ENCODE measurements around the gene SERPIND1. TPM values are rescaled to one million over a fixed set of nuclear protein-coding genes. Genes with fewer than 3 reads are reported as not detected.
"Not testable (repeated sequence)": the region's sequence is repeated elsewhere in the genome, so short reads cannot be mapped to it uniquely, and the experiment has no call there.

Gene SERPIND1
- total and polyA plus RNA-seq, 2 experiments from 2014 or later, result not detected

DNA sequence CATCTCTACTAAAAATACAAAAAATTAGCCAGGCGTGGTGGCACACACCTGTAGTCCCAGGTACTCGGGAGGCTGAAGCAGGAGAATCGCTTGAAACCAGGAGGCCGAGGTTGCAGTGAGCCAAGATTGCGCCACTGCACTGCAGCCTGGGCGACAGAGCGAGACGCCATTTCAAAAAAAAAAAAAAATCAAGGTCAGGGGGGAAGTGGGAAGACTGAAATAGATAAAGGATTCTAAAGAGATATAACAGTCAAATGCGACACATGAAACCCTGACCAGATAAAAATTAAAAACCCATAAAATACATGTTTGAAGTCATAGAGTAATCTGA lies 4.5 kb upstream of the SERPIND1 start:
- not testable (repeated sequence) for H3F3A ChIP-seq (replicated peaks; ENCODE audit: low read depth); H3K4me2 ChIP-seq; H2AFZ ChIP-seq; H3K4me3 ChIP-seq; H3K4me1 Mint-ChIP-seq; ATAC-seq; H3K27ac ChIP-seq (ENCODE audit: low read depth); H3K36me3 Mint-ChIP-seq (ENCODE audit: low read depth); H3K36me3 ChIP-seq (ENCODE audit: insufficient read depth); H3K27ac Mint-ChIP-seq; H4K20me1 ChIP-seq (replicated peaks; ENCODE audit: insufficient read depth); H3K27me3 ChIP-seq (ENCODE audit: insufficient read depth); H3K79me2 ChIP-seq (replicated peaks; ENCODE audit: insufficient read depth); H3K4me1 ChIP-seq (ENCODE audit: insufficient read depth); H3K9me2 ChIP-seq (ENCODE audit: insufficient read depth); H3K4me3 Mint-ChIP-seq; H3K27me3 Mint-ChIP-seq (ENCODE audit: insufficient read depth, low read depth, poor library complexity); DNase-seq (ENCODE audit: low spot score); H3K9me3 Mint-ChIP-seq

DNA sequence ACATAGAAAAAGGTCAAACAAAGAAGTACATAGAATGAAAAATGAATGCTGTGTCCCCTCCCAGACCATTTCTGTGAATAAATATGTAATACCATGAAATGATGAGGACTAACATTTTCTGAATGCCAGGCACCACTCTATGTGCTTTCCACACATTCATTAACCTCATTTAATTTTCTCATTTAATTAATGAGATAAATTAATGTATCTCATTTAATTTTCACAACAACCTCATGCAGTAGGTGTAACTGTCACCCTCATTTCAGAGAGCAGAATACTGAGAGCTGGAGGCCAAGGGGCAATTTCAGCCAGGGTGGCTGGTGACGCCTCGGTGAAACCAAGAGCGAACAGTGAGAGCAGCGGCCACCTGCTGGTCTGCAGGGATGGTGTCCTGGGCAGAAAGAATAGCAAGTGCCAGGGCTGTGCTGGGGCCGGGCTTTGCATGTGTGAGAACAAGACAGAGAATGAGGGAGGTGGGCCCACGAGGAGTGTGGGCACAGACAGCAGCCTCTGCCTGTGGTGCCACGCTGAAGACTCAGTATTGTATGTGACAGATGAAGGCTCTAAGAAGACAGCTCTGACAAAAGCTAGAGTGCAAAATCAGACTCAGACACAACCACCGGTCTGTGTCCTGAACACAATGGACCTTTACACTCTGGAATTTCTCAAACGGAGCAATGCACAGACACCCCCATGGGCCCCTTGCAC lies 1.8 kb upstream of the SERPIND1 start:
- Histone ChIP-seq H2AFZ (no peak overlapping the region), H3K4me3 (no peak overlapping the region), H3K4me1 (ENCODE audit: insufficient read depth) (no peaks in the 10 kb centered on the region), H3K27me3 (ENCODE audit: insufficient read depth) (no peaks in the 10 kb centered on the region), H3K79me2 (replicated peaks; ENCODE audit: insufficient read depth) (no peaks in the 10 kb centered on the region), H3K27ac (ENCODE audit: low read depth) (no peak overlapping the region), H3K9me2 (ENCODE audit: insufficient read depth) (no peaks in the 10 kb centered on the region), H3F3A (replicated peaks; ENCODE audit: low read depth) (no peaks in the 10 kb centered on the region), H3K36me3 (ENCODE audit: insufficient read depth) (no peaks in the 10 kb centered on the region), H4K20me1 (replicated peaks; ENCODE audit: insufficient read depth) (no peaks in the 10 kb centered on the region), H3K4me2 (no peak overlapping the region)
- no peak overlapping the region for H3K27ac Mint-ChIP-seq
- no peak overlapping the region for H3K4me3 Mint-ChIP-seq
- peak; percentile 48 for DNase-seq (ENCODE audit: low spot score)
- ATAC-seq, result peak; percentile 85
- H3K27me3 Mint-ChIP-seq (ENCODE audit: insufficient read depth, low read depth, poor library complexity), result peaks cover 6% of the 10 kb centered on the region
- H3K4me1 Mint-ChIP-seq, result peaks cover 3% of the 10 kb centered on the region; the same call in 1 of the 3 replicates
- H3K9me3 Mint-ChIP-seq, result no peaks in the 10 kb centered on the region
- H3K36me3 Mint-ChIP-seq (ENCODE audit: low read depth), result no peaks in the 10 kb centered on the region
- TF ChIP-seq, protein P1, sequence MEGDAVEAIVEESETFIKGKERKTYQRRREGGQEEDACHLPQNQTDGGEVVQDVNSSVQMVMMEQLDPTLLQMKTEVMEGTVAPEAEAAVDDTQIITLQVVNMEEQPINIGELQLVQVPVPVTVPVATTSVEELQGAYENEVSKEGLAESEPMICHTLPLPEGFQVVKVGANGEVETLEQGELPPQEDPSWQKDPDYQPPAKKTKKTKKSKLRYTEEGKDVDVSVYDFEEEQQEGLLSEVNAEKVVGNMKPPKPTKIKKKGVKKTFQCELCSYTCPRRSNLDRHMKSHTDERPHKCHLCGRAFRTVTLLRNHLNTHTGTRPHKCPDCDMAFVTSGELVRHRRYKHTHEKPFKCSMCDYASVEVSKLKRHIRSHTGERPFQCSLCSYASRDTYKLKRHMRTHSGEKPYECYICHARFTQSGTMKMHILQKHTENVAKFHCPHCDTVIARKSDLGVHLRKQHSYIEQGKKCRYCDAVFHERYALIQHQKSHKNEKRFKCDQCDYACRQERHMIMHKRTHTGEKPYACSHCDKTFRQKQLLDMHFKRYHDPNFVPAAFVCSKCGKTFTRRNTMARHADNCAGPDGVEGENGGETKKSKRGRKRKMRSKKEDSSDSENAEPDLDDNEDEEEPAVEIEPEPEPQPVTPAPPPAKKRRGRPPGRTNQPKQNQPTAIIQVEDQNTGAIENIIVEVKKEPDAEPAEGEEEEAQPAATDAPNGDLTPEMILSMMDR (conservative IDR thresholded peaks at IDR 0.05; ENCODE audit: low read depth in 2 of 2), result 0 out of 4 replicates have a peak, but pooled peaks of 1 of the 2 experiments have one; percentile 14
- no peak for TF ChIP-seq JUNB (IDR thresholded peaks at IDR 0.05; ENCODE audit: unreplicated experiment)
- TF ChIP-seq, protein P2, sequence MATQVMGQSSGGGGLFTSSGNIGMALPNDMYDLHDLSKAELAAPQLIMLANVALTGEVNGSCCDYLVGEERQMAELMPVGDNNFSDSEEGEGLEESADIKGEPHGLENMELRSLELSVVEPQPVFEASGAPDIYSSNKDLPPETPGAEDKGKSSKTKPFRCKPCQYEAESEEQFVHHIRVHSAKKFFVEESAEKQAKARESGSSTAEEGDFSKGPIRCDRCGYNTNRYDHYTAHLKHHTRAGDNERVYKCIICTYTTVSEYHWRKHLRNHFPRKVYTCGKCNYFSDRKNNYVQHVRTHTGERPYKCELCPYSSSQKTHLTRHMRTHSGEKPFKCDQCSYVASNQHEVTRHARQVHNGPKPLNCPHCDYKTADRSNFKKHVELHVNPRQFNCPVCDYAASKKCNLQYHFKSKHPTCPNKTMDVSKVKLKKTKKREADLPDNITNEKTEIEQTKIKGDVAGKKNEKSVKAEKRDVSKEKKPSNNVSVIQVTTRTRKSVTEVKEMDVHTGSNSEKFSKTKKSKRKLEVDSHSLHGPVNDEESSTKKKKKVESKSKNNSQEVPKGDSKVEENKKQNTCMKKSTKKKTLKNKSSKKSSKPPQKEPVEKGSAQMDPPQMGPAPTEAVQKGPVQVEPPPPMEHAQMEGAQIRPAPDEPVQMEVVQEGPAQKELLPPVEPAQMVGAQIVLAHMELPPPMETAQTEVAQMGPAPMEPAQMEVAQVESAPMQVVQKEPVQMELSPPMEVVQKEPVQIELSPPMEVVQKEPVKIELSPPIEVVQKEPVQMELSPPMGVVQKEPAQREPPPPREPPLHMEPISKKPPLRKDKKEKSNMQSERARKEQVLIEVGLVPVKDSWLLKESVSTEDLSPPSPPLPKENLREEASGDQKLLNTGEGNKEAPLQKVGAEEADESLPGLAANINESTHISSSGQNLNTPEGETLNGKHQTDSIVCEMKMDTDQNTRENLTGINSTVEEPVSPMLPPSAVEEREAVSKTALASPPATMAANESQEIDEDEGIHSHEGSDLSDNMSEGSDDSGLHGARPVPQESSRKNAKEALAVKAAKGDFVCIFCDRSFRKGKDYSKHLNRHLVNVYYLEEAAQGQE (IDR thresholded peaks at IDR 0.05; ENCODE audit: unreplicated experiment), result no peak

DNA sequence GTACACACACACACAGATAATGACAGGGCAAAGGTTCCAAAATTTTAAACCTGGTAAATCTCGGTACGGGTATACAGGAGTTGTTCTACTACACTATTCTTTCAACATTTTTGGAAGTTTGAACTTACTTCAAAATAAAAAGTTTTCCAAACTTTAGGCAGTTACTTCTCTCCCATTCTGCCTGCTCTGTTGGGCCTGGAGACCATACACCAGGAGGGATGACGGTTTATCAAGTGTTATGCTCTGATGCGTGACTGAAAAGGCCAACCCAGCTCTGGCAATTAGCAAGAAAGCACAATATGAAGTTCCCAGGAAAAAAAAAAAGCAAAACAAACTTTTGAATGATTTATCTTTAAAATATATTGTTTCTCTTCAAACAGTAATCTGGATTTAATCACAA lies 969 bp downstream of the SERPIND1 start:
- no peak overlapping the region for H3K4me3 Mint-ChIP-seq
- no peak overlapping the region for H3K27ac Mint-ChIP-seq
- Histone ChIP-seq H3K4me2 (no peak overlapping the region), H3K9me2 (ENCODE audit: insufficient read depth) (no peaks in the 10 kb centered on the region), H3K4me3 (no peak overlapping the region), H4K20me1 (replicated peaks; ENCODE audit: insufficient read depth) (no peaks in the 10 kb centered on the region), H3K27ac (ENCODE audit: low read depth) (no peak overlapping the region), H3F3A (replicated peaks; ENCODE audit: low read depth) (no peaks in the 10 kb centered on the region), H3K36me3 (ENCODE audit: insufficient read depth) (no peaks in the 10 kb centered on the region), H3K79me2 (replicated peaks; ENCODE audit: insufficient read depth) (no peaks in the 10 kb centered on the region), H2AFZ (no peak overlapping the region), H3K4me1 (ENCODE audit: insufficient read depth) (peaks cover 8% of the 10 kb centered on the region), H3K27me3 (ENCODE audit: insufficient read depth) (no peaks in the 10 kb centered on the region)
- DNase-seq (ENCODE audit: low spot score) (no peak), ATAC-seq (no peak)
- H3K36me3 Mint-ChIP-seq (ENCODE audit: low read depth), result no peaks in the 10 kb centered on the region; the same call in 1 of the 3 replicates
- no peaks in the 10 kb centered on the region for H3K27me3 Mint-ChIP-seq (ENCODE audit: insufficient read depth, low read depth, poor library complexity)
- TF ChIP-seq, protein P3, sequence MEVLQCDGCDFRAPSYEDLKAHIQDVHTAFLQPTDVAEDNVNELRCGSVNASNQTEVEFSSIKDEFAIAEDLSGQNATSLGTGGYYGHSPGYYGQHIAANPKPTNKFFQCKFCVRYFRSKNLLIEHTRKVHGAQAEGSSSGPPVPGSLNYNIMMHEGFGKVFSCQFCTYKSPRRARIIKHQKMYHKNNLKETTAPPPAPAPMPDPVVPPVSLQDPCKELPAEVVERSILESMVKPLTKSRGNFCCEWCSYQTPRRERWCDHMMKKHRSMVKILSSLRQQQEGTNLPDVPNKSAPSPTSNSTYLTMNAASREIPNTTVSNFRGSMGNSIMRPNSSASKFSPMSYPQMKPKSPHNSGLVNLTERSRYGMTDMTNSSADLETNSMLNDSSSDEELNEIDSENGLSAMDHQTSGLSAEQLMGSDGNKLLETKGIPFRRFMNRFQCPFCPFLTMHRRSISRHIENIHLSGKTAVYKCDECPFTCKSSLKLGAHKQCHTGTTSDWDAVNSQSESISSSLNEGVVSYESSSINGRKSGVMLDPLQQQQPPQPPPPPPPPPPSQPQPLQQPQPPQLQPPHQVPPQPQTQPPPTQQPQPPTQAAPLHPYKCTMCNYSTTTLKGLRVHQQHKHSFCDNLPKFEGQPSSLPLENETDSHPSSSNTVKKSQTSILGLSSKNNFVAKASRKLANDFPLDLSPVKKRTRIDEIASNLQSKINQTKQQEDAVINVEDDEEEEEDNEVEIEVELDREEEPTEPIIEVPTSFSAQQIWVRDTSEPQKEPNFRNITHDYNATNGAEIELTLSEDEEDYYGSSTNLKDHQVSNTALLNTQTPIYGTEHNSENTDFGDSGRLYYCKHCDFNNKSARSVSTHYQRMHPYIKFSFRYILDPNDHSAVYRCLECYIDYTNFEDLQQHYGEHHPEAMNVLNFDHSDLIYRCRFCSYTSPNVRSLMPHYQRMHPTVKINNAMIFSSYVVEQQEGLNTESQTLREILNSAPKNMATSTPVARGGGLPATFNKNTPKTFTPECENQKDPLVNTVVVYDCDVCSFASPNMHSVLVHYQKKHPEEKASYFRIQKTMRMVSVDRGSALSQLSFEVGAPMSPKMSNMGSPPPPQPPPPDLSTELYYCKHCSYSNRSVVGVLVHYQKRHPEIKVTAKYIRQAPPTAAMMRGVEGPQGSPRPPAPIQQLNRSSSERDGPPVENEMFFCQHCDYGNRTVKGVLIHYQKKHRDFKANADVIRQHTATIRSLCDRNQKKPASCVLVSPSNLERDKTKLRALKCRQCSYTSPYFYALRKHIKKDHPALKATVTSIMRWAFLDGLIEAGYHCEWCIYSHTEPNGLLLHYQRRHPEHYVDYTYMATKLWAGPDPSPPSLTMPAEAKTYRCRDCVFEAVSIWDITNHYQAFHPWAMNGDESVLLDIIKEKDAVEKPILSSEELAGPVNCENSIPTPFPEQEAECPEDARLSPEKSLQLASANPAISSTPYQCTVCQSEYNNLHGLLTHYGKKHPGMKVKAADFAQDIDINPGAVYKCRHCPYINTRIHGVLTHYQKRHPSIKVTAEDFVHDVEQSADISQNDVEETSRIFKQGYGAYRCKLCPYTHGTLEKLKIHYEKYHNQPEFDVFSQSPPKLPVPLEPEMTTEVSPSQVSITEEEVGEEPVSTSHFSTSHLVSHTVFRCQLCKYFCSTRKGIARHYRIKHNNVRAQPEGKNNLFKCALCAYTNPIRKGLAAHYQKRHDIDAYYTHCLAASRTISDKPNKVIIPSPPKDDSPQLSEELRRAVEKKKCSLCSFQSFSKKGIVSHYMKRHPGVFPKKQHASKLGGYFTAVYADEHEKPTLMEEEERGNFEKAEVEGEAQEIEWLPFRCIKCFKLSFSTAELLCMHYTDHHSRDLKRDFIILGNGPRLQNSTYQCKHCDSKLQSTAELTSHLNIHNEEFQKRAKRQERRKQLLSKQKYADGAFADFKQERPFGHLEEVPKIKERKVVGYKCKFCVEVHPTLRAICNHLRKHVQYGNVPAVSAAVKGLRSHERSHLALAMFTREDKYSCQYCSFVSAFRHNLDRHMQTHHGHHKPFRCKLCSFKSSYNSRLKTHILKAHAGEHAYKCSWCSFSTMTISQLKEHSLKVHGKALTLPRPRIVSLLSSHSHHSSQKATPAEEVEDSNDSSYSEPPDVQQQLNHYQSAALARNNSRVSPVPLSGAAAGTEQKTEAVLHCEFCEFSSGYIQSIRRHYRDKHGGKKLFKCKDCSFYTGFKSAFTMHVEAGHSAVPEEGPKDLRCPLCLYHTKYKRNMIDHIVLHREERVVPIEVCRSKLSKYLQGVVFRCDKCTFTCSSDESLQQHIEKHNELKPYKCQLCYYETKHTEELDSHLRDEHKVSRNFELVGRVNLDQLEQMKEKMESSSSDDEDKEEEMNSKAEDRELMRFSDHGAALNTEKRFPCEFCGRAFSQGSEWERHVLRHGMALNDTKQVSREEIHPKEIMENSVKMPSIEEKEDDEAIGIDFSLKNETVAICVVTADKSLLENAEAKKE (CRISPR knock-in tag; IDR thresholded peaks at IDR 0.05), result no peak
- peaks cover 19% of the 10 kb centered on the region for H3K4me1 Mint-ChIP-seq
- H3K9me3 Mint-ChIP-seq, result no peaks in the 10 kb centered on the region

All from GM23338 (cell line).